Nephron progenitor cell (in vitro differentiated cells): ENCODE data around the gene FN1.

Experiments used
- DNase-seq: peaks from one replicate; pipeline ENCODE4 v3.0.0; 2021
- H3K27ac Mint-ChIP-seq: 2 replicates; pipeline ENCODE4 v1.8.0; 2021; ENCODE audit warnings: mild to moderate bottlenecking, moderate library complexity, mixed read lengths
- H3K27me3 Mint-ChIP-seq: 2 replicates; pipeline ENCODE4 v1.8.0; 2021; ENCODE audit warnings: mild to moderate bottlenecking, low read depth, mixed read lengths; ENCODE audit not compliant: poor library complexity
- H3K36me3 Mint-ChIP-seq: 2 replicates; pipeline ENCODE4 v1.8.0; 2021; ENCODE audit warnings: low read depth, mixed read lengths
- H3K4me1 Mint-ChIP-seq: 2 replicates; pipeline ENCODE4 v1.8.0; 2021; ENCODE audit warnings: mixed read lengths
- H3K4me3 Mint-ChIP-seq: 2 replicates; pipeline ENCODE4 v1.8.0; 2021; ENCODE audit warnings: mild to moderate bottlenecking, moderate library complexity, mixed read lengths
- H3K9me3 Mint-ChIP-seq: 2 replicates; pipeline ENCODE4 v1.8.0; 2021; ENCODE audit warnings: mild to moderate bottlenecking, moderate library complexity, mixed read lengths
- CTCF ChIP-seq: fragments of 200-600 bp; sonication (generic); IDR thresholded peaks from 2 replicates; pipeline ENCODE4 v1.5.0; 2021; ENCODE audit warnings: antibody characterized with exemption

FN1 gene

GRCh38 chr2:215404348-215405012 lies 31.4 kb downstream of the FN1 start:
- H3K9me3 Mint-ChIP-seq = no peaks in the 10 kb centered on the region
- no peak overlapping the region for H3K4me3 Mint-ChIP-seq
- no peaks in the 10 kb centered on the region for H3K4me1 Mint-ChIP-seq
- no peak for TF ChIP-seq CTCF
- no peaks in the 10 kb centered on the region for H3K27me3 Mint-ChIP-seq
- no peak overlapping the region for H3K27ac Mint-ChIP-seq
- no peak for DNase-seq
- H3K36me3 Mint-ChIP-seq = peaks cover 66% of the 10 kb centered on the region

- H3K4me1 Mint-ChIP-seq = no peaks in the 10 kb centered on the region
- no peaks in the 10 kb centered on the region for H3K9me3 Mint-ChIP-seq
- TF ChIP-seq CTCF = no peak
- peaks cover 66% of the 10 kb centered on the region for H3K36me3 Mint-ChIP-seq
- no peak overlapping the region for H3K27ac Mint-ChIP-seq
- no peak overlapping the region for H3K4me3 Mint-ChIP-seq
- H3K27me3 Mint-ChIP-seq = no peaks in the 10 kb centered on the region
- no peak for DNase-seq
Measured at GRCh38 chr2:215403441-215404347, 32.2 kb downstream of the FN1 start.

GRCh38 chr2:215401896-215402379 lies 33.9 kb downstream of the FN1 start:
- Mint-ChIP-seq H3K4me1 (no peaks in the 10 kb centered on the region), H3K9me3 (no peaks in the 10 kb centered on the region), H3K27ac (no peak overlapping the region), H3K36me3 (peaks cover 64% of the 10 kb centered on the region), H3K4me3 (no peak overlapping the region), H3K27me3 (no peaks in the 10 kb centered on the region)
- TF ChIP-seq CTCF = no peak
- DNase-seq = no peak

- Mint-ChIP-seq H3K27ac (no peak overlapping the region), H3K9me3 (no peaks in the 10 kb centered on the region), H3K4me3 (no peak overlapping the region), H3K36me3 (peaks cover 59% of the 10 kb centered on the region), H3K4me1 (no peaks in the 10 kb centered on the region), H3K27me3 (no peaks in the 10 kb centered on the region)
- DNase-seq = no peak
- no peak for TF ChIP-seq CTCF
Measured at GRCh38 chr2:215399067-215399716, 36.7 kb downstream of the FN1 start.

- no peak for TF ChIP-seq CTCF
- H3K27me3 Mint-ChIP-seq = no peaks in the 10 kb centered on the region
- peaks cover 4% of the 10 kb centered on the region for H3K4me1 Mint-ChIP-seq
- no peak overlapping the region for H3K4me3 Mint-ChIP-seq
- H3K9me3 Mint-ChIP-seq = no peaks in the 10 kb centered on the region
- H3K36me3 Mint-ChIP-seq = peaks cover 57% of the 10 kb centered on the region
- H3K27ac Mint-ChIP-seq = peak overlapping the region; percentile 29
- no peak for DNase-seq
Measured at GRCh38 chr2:215397632-215398341, 38.1 kb downstream of the FN1 start.
